Fibroblast of lung (primary cell): ENCODE results near the gene PRSS16.

ENCODE experiments used
- CTCF ChIP-seq, 2 donors: IDR thresholded peaks in 1 of 2; conservative IDR thresholded peaks in 1 of 2; 1 replicate in 1 of 2; 2 replicates in 1 of 2; pipeline ENCODE4 v1.5.1; 2011 to 2012; ENCODE audit warnings: low read length in 2 of 2, control low read depth in 1 of 2, inconsistent platforms in 1 of 2, low read depth in 1 of 2, mild to moderate bottlenecking in 1 of 2
- EZH2 ChIP-seq: IDR thresholded peaks from 2 replicates; pipeline ENCODE4 v1.5.1; 2012; ENCODE audit warnings: low read length, control low read depth, mild to moderate bottlenecking; ENCODE audit errors: missing control alignments

GRCh38 chr6:27238010-27238983 is 9.2 kb upstream of the PRSS16 start:
- TF ChIP-seq EZH2 = no peak
- TF ChIP-seq CTCF (conservative IDR thresholded peaks at IDR 0.05 in 1 of 2, IDR thresholded peaks at IDR 0.05 in 1 of 2; ENCODE audit: low read depth in 1 of 2, low read length in 2 of 2) = no peak
